Vagina (tissue), 2 donors: ENCODE results near the gene AATK. TPM values are rescaled to one million over a fixed set of nuclear protein-coding genes. Genes with fewer than 3 reads are reported as not detected.

ENCODE experiments used
- DNase-seq, 2 donors: peaks; one replicate each; pipeline ENCODE4 v3.0.0-alpha.2; 2017; ENCODE audit errors: extremely low spot score in 2 of 2
- H3K27ac ChIP-seq: fragments of 200-600 bp; sonication (generic); one replicate; pipeline ENCODE4 v1.5.1; 2019
- H3K27me3 ChIP-seq: fragments of 200-600 bp; sonication (generic); one replicate; pipeline ENCODE4 v1.5.1; 2019
- H3K36me3 ChIP-seq, 2 donors: fragments of 200-600 bp; sonication (generic); one replicate each; pipeline ENCODE4 v1.5.1; 2017 to 2019
- H3K4me1 ChIP-seq: fragments of 200-600 bp; sonication (generic); one replicate; pipeline ENCODE4 v1.5.1; 2019
- H3K4me3 ChIP-seq, 2 donors: fragments of 200-600 bp; sonication (generic); 1 replicate in 1 of 2; 2 replicates in 1 of 2; pipeline ENCODE4 v1.5.1; 2016 to 2019
- H3K9me3 ChIP-seq: fragments of 200-600 bp; sonication (generic); one replicate; pipeline ENCODE4 v1.5.1; 2019
- POLR2A ChIP-seq, 2 donors: fragments of 450-650 bp; IDR thresholded peaks; one replicate each; pipeline ENCODE4 v1.6.1; 2017; ENCODE audit warnings: antibody characterized with exemption in 2 of 2, mild to moderate bottlenecking in 2 of 2, moderate library complexity in 2 of 2
- POLR2AphosphoS5 ChIP-seq, 2 donors: sonication (generic); formaldehyde crosslinking; IDR thresholded peaks; one replicate each; pipeline ENCODE4 v1.9.0; 2017; ENCODE audit warnings: antibody characterized with exemption in 2 of 2, mild to moderate bottlenecking in 2 of 2, low read depth in 1 of 2; ENCODE audit not compliant: insufficient read depth in 1 of 2
- intact Hi-C: fragments of 100-400 bp; cut with DNase I; formaldehyde crosslinking; loops from one replicate; pipeline ENCODE4 v1.15.1; 2023
- total RNA-seq: library from RNA; depleted of rRNA; stranded (reverse); fragments of >200 nt; gene quantifications from one replicate; pipeline ENCODE4 v1.2.3, GENCODE V29; 2016
- TF ChIP-seq, protein P1 (sequence below), 3 experiments: fragments of 450-650 bp in 2 of 3; fragments of 200-600 bp in 1 of 3; sonication (generic) in 1 of 3; IDR thresholded peaks; one replicate each; pipeline ENCODE4 v1.5.1; 2017 to 2019; ENCODE audit warnings: antibody characterized with exemption in 3 of 3, mild to moderate bottlenecking in 2 of 3, moderate library complexity in 2 of 3

AATK gene
- total RNA-seq, 1 donor from 2014 or later, result 6.4 TPM

DNA sequence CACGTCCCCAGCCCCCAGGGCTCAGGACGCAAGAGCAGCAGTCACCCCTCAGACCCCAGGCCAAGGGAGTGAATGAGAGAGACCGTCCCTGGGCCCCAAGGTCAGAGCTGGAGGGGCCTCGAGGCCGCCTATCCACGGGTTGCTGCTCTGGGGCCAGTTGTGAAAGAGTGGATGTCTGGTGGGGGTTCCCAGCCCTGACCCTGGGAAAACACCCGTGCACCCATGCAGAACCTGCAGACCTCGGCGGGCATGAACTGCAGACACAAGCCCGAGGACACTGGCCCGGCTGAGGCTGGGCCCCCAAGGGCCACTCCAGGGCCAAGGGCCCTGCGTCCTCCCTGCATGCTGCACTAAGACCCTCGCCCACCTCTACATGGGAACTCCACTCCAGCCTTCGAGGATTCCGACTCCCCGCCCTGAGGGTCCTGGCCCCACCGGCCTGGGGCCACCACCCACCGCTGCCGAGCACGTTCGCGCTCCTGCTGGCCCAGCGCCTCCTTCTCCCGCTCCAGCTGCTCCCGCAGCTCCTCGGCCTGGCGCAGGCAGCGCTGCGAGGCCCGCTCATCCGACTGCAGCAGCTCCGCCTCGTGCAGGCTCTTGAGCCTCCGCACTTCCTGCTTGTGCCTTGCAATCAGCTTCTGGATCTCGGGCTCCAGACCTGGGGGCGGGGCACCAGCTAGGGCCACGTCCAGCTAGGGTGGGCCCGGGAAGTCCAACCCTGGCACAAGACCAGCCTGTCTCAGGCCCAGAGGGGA lies 27.6 kb upstream of the AATK start:
- Histone ChIP-seq H3K27me3 (no peaks in the 10 kb centered on the region), H3K4me3 (no peak overlapping the region), H3K36me3 (peaks cover 0 to 8% of the 10 kb centered on the region in 2 donors), H3K27ac (no peak overlapping the region), H3K9me3 (no peaks in the 10 kb centered on the region), H3K4me1 (no peaks in the 10 kb centered on the region)
- TF ChIP-seq POLR2AphosphoS5 (IDR thresholded peaks at IDR 0.05; ENCODE audit: insufficient read depth in 1 of 2, low read depth in 1 of 2), result no peak
- TF ChIP-seq, protein P1, sequence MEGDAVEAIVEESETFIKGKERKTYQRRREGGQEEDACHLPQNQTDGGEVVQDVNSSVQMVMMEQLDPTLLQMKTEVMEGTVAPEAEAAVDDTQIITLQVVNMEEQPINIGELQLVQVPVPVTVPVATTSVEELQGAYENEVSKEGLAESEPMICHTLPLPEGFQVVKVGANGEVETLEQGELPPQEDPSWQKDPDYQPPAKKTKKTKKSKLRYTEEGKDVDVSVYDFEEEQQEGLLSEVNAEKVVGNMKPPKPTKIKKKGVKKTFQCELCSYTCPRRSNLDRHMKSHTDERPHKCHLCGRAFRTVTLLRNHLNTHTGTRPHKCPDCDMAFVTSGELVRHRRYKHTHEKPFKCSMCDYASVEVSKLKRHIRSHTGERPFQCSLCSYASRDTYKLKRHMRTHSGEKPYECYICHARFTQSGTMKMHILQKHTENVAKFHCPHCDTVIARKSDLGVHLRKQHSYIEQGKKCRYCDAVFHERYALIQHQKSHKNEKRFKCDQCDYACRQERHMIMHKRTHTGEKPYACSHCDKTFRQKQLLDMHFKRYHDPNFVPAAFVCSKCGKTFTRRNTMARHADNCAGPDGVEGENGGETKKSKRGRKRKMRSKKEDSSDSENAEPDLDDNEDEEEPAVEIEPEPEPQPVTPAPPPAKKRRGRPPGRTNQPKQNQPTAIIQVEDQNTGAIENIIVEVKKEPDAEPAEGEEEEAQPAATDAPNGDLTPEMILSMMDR (IDR thresholded peaks at IDR 0.05), result no peak
- TF ChIP-seq POLR2A (IDR thresholded peaks at IDR 0.05), result no peak
- intact Hi-C loops, result loop anchor here (10.0 kb wide), 1 partner anchor 189 kb away; no protein-coding TSS in a partner anchor
- DNase-seq, result no peak

DNA sequence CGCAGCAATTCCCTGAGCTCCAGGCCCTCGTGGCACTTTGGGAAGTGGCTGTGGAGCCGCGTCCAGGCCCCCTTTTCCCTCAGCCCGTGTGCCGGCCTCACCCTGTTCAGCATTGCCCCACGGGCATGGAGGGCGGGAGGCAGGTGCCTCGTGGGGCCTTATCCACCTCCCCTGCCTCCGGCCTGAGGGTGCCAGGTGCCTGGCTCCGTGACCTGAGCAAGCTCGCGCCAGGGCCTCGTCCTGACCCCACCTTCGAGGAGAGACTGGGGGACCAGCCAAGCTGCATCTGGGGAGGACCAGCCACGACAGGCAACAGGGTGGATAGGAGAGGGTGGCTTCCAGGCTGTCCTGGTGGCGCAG lies 27.0 kb upstream of the AATK start:
- Histone ChIP-seq H3K36me3 (peaks cover 0 to 4% of the 10 kb centered on the region in 2 donors), H3K4me1 (no peaks in the 10 kb centered on the region), H3K9me3 (no peaks in the 10 kb centered on the region)

DNA sequence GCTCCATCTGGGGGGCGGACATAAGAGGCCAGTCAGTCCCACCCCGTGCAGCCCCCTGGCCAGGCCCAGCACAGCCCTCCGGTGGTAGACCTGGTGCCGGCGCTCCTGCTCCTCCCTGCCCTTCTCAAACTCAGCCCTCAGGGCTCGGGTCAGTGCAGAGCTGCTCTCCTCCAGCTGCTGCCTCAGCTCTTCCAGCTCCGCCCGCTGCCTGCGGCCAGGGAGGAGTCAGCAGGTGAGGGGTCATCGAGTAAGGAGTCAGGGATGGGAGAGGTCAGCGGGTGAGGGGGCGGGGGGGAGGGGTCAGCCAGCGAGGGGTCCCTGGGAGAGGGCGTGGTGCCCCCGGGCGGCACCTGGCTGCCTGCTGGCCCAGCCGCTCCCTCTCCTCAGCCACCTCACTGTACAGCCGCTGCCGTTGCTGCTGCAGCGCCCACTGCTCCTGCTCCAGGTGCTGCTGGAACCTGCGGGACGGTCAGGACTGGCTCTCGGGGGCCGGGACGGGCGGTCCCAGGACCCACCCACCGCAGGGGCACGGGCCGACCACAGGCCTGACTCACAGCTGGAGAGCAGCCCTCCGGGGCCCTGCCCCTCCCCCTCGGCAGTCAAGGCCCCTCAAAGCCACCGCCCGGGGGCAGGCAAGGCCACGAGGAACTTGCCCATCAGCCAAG lies 26.5 kb upstream of the AATK start:
- peaks cover 0 to under 1% of the 10 kb centered on the region in 2 donors for H3K36me3 ChIP-seq
- intact Hi-C loops, result loop anchor here (10.0 kb wide), 1 partner anchor 188 kb away; no protein-coding TSS in a partner anchor
- H3K9me3 ChIP-seq, result no peaks in the 10 kb centered on the region
- H3K27me3 ChIP-seq, result no peaks in the 10 kb centered on the region
- no peaks in the 10 kb centered on the region for H3K4me1 ChIP-seq
- no peak overlapping the region for H3K27ac ChIP-seq
- no peak overlapping the region for H3K4me3 ChIP-seq
- TF ChIP-seq, protein P1 (IDR thresholded peaks at IDR 0.05), result no peak
- TF ChIP-seq POLR2A (IDR thresholded peaks at IDR 0.05), result no peak
- no peak for TF ChIP-seq POLR2AphosphoS5 (IDR thresholded peaks at IDR 0.05; ENCODE audit: insufficient read depth in 1 of 2, low read depth in 1 of 2)
- DNase-seq, result no peak

More for the DNA sequence above, 27.0 kb upstream of the AATK start:
- intact Hi-C loops, result loop anchor here (10.0 kb wide), 1 partner anchor 188 kb away; no protein-coding TSS in a partner anchor
- Histone ChIP-seq H3K27ac (no peak overlapping the region), H3K27me3 (no peaks in the 10 kb centered on the region), H3K4me3 (no peak overlapping the region)
- no peak for TF ChIP-seq POLR2AphosphoS5 (IDR thresholded peaks at IDR 0.05; ENCODE audit: insufficient read depth in 1 of 2, low read depth in 1 of 2)
- TF ChIP-seq POLR2A (IDR thresholded peaks at IDR 0.05), result no peak
- TF ChIP-seq, protein P1 (IDR thresholded peaks at IDR 0.05), result no peak
- DNase-seq, result no peak

DNA sequence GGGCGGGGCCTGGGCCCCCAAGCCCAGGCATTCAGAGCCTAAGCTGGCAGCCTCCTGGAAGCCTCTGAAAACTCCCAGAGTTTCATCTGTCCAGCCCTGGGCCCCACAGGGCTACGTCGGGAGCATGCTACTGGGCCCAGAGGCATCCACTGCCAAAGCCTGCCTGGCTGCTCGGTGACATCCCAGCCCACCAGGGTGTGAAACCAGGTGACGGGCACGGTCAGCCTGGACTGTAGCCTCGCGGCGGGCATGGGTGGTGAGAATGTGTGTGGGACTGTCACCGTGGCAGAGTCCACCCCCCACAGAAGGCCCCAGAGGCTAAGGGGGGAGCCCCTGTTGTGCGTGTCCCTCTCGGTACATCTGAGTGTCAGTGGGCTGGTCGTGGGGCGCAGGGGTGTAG lies 25.6 kb upstream of the AATK start:
- Histone ChIP-seq H3K9me3 (no peaks in the 10 kb centered on the region), H3K36me3 (no peaks in the 10 kb centered on the region), H3K27ac (no peak overlapping the region), H3K27me3 (no peaks in the 10 kb centered on the region), H3K4me1 (no peaks in the 10 kb centered on the region), H3K4me3 (no peak overlapping the region)
- intact Hi-C loops, result loop anchor here (10.0 kb wide), 1 partner anchor 187 kb away; no protein-coding TSS in a partner anchor
- TF ChIP-seq, protein P1 (IDR thresholded peaks at IDR 0.05), result no peak
- TF ChIP-seq POLR2A (IDR thresholded peaks at IDR 0.05) (no peak), POLR2AphosphoS5 (IDR thresholded peaks at IDR 0.05; ENCODE audit: insufficient read depth in 1 of 2, low read depth in 1 of 2) (no peak)
- no peak for DNase-seq
